ENCODE data around the gene POLD1.
A peak's percentile ranks its signal among the peaks of the same experiment; 100 is the strongest.

Gene POLD1

GRCh38 chr19:50458396-50459066, 74.4 kb downstream of the POLD1 start:
- Histone ChIP-seq H3K4me3 (no peak overlapping the region), H3K27ac (no peak overlapping the region)
- DNase-seq (ENCODE audit: low spot score) = no peak
- no peak for TF ChIP-seq CTCF (IDR thresholded peaks at IDR 0.05)

GRCh38 chr19:50459067-50459456, 74.9 kb downstream of the POLD1 start:
- no peak for TF ChIP-seq CTCF (IDR thresholded peaks at IDR 0.05)
- no peak for DNase-seq (ENCODE audit: low spot score)
- no peak overlapping the region for H3K27ac ChIP-seq
- H3K4me3 ChIP-seq = no peak overlapping the region

GRCh38 chr19:50459638-50460037, 75.5 kb downstream of the POLD1 start:
- no peak overlapping the region for H3K4me3 ChIP-seq
- TF ChIP-seq CTCF (IDR thresholded peaks at IDR 0.05) = no peak
- DNase-seq (ENCODE audit: low spot score) = no peak
- no peak overlapping the region for H3K27ac ChIP-seq

- no peak overlapping the region for H3K4me3 ChIP-seq
- TF ChIP-seq CTCF (IDR thresholded peaks at IDR 0.05) = no peak
- no peak for DNase-seq (ENCODE audit: low spot score)
- H3K27ac ChIP-seq = no peak overlapping the region
Measured at GRCh38 chr19:50460161-50460765, 76.1 kb downstream of the POLD1 start.

- Histone ChIP-seq H3K27ac (no peak overlapping the region), H3K4me3 (no peak overlapping the region)
- DNase-seq (ENCODE audit: low spot score) = no peak
- TF ChIP-seq CTCF (IDR thresholded peaks at IDR 0.05) = peak; percentile 67
Measured at GRCh38 chr19:50461066-50461875, 77.1 kb downstream of the POLD1 start.

GRCh38 chr19:50462970-50463369, 78.8 kb downstream of the POLD1 start:
- no peak for TF ChIP-seq CTCF (IDR thresholded peaks at IDR 0.05)
- no peak for DNase-seq (ENCODE audit: low spot score)
- Histone ChIP-seq H3K4me3 (no peak overlapping the region), H3K27ac (no peak overlapping the region)

All from coronary artery (tissue), 2 donors.